Activated T-cell treated with anti-CD3 and anti-CD28 coated beads, Interleukin-2, amount 50 U/mL, for 4 hours (primary cell): ENCODE results near the gene NPAS2. TPM values are rescaled to one million over a fixed set of nuclear protein-coding genes. Genes with fewer than 3 reads are reported as not detected.

ENCODE experiments used
- ATAC-seq, 2 donors: fragments of 200-7000 bp; cut with Tn5 transposase; one replicate each; pipeline ENCODE4 v1.10.0; 2021
- DNase-seq: peaks from one replicate; pipeline ENCODE4 v3.0.0-alpha.2; 2020
- H3K27me3 Mint-ChIP-seq: one replicate; pipeline ENCODE4 v1.8.0; 2021; ENCODE audit warnings: low read depth, mixed read lengths
- H3K36me3 Mint-ChIP-seq: one replicate; pipeline ENCODE4 v1.8.0; 2022; ENCODE audit warnings: mixed read lengths; ENCODE audit not compliant: insufficient read depth
- H3K4me1 Mint-ChIP-seq: one replicate; pipeline ENCODE4 v1.8.0; 2021; ENCODE audit warnings: low read depth, mixed read lengths
- H3K4me3 Mint-ChIP-seq: one replicate; pipeline ENCODE4 v1.8.0; 2021; ENCODE audit warnings: mild to moderate bottlenecking, moderate library complexity, mixed read lengths
- H3K9me3 Mint-ChIP-seq: one replicate; pipeline ENCODE4 v1.8.0; 2021; ENCODE audit warnings: mixed read lengths
- total RNA-seq, 3 donors: library from RNA; stranded (reverse); gene quantifications; one replicate each; pipeline ENCODE4 v1.2.1, GENCODE V29; 2021

Gene NPAS2
- total RNA-seq, 3 donors from 2014 or later = 4.8 to 14.6 (median 10.4) TPM

DNA sequence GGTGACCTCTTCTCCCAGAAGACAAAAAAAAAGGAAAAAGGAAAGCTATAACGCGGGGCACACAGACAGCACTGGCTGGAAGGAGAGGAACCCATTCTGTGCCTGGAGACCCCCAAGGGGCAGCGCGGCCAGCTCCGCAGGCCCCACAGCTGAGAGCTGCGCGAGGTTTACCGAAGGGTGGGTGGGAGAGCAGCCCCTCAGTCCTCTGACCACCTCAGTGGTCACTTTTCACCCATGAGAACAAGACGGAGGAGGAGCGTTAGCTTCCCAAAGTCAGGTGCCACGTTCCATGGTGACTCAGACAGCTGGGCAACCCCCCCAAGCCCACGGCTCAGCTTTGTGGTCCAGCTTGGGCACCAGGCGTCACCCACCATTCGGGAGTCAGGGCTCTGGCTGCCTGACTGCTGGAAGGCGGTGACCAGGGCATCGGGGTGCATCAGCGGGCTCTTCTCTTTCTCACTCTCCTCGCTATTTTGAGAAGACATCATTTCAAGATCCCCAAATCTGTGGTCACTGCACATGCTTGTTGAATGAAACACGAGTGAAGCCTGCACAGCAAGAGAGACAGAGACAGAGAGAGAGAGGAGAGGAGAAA lies 217.3 kb downstream of the NPAS2 start:
- Mint-ChIP-seq H3K4me1 (no peaks in the 10 kb centered on the region), H3K27me3 (peaks cover 7% of the 10 kb centered on the region), H3K36me3 (no peaks in the 10 kb centered on the region), H3K4me3 (no peak overlapping the region), H3K9me3 (no peaks in the 10 kb centered on the region)
- DNase-seq (no peak), ATAC-seq (no peak)

- Mint-ChIP-seq H3K4me3 (no peak overlapping the region), H3K36me3 (no peaks in the 10 kb centered on the region), H3K27me3 (peaks cover 1% of the 10 kb centered on the region), H3K9me3 (no peaks in the 10 kb centered on the region), H3K4me1 (no peaks in the 10 kb centered on the region)
- ATAC-seq = no peak
- DNase-seq = no peak
These were observed 218.7 kb downstream of the NPAS2 start for GRCh38 chr2:101038455-101039255.

DNA sequence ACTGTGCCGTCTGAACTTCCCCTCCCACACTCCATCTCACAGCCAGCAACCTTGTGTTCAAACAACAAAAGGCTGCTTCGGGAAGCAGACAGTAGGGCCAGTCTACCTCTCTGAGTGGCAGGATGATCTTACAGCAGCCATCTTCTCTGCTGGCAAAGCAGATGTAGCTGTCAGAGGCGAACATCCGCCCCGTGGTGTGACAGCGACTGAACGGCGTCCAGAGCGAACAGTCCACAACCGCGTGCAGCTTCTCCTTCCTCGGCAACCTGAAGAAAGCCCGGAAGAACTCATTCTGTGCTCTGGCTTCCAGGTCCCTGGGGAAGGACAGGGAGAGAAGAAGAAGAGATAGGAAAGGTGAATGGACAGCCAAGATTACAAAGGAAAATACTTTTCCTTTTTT lies 220.1 kb downstream of the NPAS2 start:
- no peak overlapping the region for H3K4me3 Mint-ChIP-seq
- no peaks in the 10 kb centered on the region for H3K4me1 Mint-ChIP-seq
- ATAC-seq = no peak
- no peak for DNase-seq
- no peaks in the 10 kb centered on the region for H3K9me3 Mint-ChIP-seq
- H3K27me3 Mint-ChIP-seq = peaks cover 5% of the 10 kb centered on the region
- H3K36me3 Mint-ChIP-seq = no peaks in the 10 kb centered on the region

GRCh38 chr2:101040761-101041160 lies 220.8 kb downstream of the NPAS2 start:
- Mint-ChIP-seq H3K9me3 (no peaks in the 10 kb centered on the region), H3K36me3 (no peaks in the 10 kb centered on the region), H3K4me3 (no peak overlapping the region), H3K4me1 (no peaks in the 10 kb centered on the region), H3K27me3 (peaks cover 5% of the 10 kb centered on the region)
- no peak for DNase-seq
- ATAC-seq = no peak

DNA sequence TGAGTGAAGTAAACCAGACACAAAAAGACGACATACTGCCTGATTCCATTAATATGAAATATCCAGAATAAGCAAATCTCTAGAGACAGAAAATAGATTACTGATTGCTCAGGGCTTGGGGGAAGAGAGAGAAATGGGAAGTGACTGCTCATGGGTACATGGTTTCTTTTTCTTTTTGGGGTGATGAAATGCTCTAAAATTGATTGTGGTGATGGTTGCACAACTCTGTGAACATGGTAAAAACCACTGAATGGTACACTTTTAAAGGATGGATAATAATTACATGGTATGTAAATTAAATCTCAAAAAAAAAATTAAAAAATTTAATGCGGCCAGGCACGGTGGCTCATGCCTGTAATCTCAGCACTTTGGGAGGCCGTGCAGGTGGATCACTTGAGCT lies 221.5 kb downstream of the NPAS2 start:
- peaks cover 4% of the 10 kb centered on the region for H3K27me3 Mint-ChIP-seq
- H3K9me3 Mint-ChIP-seq = no peaks in the 10 kb centered on the region
- no peak overlapping the region for H3K4me3 Mint-ChIP-seq
- H3K36me3 Mint-ChIP-seq = no peaks in the 10 kb centered on the region
- no peaks in the 10 kb centered on the region for H3K4me1 Mint-ChIP-seq
- ATAC-seq = no peak
- DNase-seq = no peak

DNA sequence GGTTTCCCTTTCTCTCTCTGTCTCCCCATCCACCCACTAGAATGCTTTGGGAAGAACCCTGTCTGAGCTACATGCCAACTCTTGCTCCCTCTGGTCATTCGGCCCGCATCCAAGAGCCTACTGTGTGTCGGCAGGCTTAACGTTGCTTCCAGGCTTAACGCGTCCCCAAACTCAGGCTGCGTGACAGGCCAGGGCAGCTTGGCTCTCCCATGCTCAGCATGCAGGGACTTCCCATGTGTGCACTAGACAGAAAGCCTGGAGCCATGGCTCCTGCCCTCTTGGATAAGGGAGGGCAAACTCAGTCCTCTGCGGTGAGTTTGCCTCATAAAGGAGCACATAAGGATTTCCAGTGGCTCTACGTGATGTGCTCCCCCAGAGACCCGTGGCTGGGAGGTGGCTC lies 225.4 kb downstream of the NPAS2 start:
- Mint-ChIP-seq H3K27me3 (peaks cover 4% of the 10 kb centered on the region), H3K4me3 (no peak overlapping the region), H3K4me1 (no peaks in the 10 kb centered on the region), H3K36me3 (no peaks in the 10 kb centered on the region), H3K9me3 (no peaks in the 10 kb centered on the region)
- ATAC-seq (no peak), DNase-seq (no peak)

Other genes with a start within 250 kb of the NPAS2 start
- 1,000 to 10,000 TPM; 1,558 to 1,629 (median 1,588) TPM for gene RPL31, start 182.2 kb downstream of the NPAS2 start, total RNA-seq